ENCODE results near the gene RYR2. TPM values are rescaled to one million over a fixed set of nuclear protein-coding genes. Genes with fewer than 3 reads are reported as not detected.

The RYR2 gene
- total and polyA plus RNA-seq, 2 donors (not counting 1 experiment from before 2014, with no cell fraction given): not detected

- Histone ChIP-seq H3K4me2 (replicated peaks; ENCODE audit: low read depth, low read length, poor library complexity, severe bottlenecking) (no peak overlapping the region), H3K4me3 (ENCODE audit: control extremely low read depth in 1 of 5, extremely low read depth in 1 of 5, insufficient read depth in 1 of 5, low read depth in 2 of 5, low read length in 4 of 5) (no peak overlapping the region), H3K36me3 (replicated peaks in 1 of 2; ENCODE audit: control extremely low read depth in 1 of 2, control insufficient read depth in 1 of 2, extremely low read depth in 1 of 2, insufficient read depth in 2 of 2, low read length in 1 of 2) (no peaks in the 10 kb centered on the region), H2AFZ (ENCODE audit: insufficient read depth, low read depth, low read length, poor library complexity, severe bottlenecking) (no peak overlapping the region), H3K27ac (ENCODE audit: low read length in 2 of 2) (no peak overlapping the region), H4K20me1 (ENCODE audit: control insufficient read depth, insufficient read depth, low read length, poor library complexity, severe bottlenecking) (no peaks in the 10 kb centered on the region), H3K9ac (ENCODE audit: low read length) (no peak overlapping the region), H3K79me2 (ENCODE audit: control insufficient read depth, insufficient read depth, low read length) (no peaks in the 10 kb centered on the region), H3K4me1 (ENCODE audit: control insufficient read depth in 2 of 2, insufficient read depth in 2 of 2, low read length in 2 of 2) (no peaks in the 10 kb centered on the region), H3K27me3 (replicated peaks in 1 of 4; ENCODE audit: control extremely low read depth in 1 of 4, control insufficient read depth in 3 of 4, insufficient read depth in 4 of 4, low read length in 3 of 4) (no peaks in the 10 kb centered on the region), H3K9me3 (ENCODE audit: control extremely low read depth in 1 of 3, control insufficient read depth in 2 of 3, insufficient read depth in 1 of 3, low read length in 2 of 3) (peaks cover 0 to 4% (median 0%) of the 10 kb centered on the region in 3 donors)
- TF ChIP-seq EZH2 (IDR thresholded peaks at IDR 0.05; ENCODE audit: borderline replicate concordance, insufficient read depth, low read depth, low read length, poor library complexity, severe bottlenecking): no peak
- TF ChIP-seq CTCF (IDR thresholded peaks at IDR 0.05): no peak
- DNase-seq (no peak), ATAC-seq (ENCODE audit: low read depth) (no peak)
- Mint-ChIP-seq H3K27me3 (no peaks in the 10 kb centered on the region), H3K4me1 (no peaks in the 10 kb centered on the region), H3K4me3 (no peak overlapping the region), H3K9me3 (ENCODE audit: insufficient read depth) (peaks cover 2% of the 10 kb centered on the region), H3K27ac (no peak overlapping the region)
- ChIA-PET POLR2A (no interaction called here), CTCF (no interaction called here)
- intact Hi-C loops (cut with micrococcal nuclease): no loop called here
- 100% methylated on average over 1 of the region's 3 CpGs for WGBS (ENCODE audit: insufficient coverage)
These were observed 199.1 kb downstream of the RYR2 start for GRCh38 chr1:237241038-237241437.

- H3K27ac Mint-ChIP-seq: no peak overlapping the region
- intact Hi-C loops (cut with micrococcal nuclease): no loop called here
- Histone ChIP-seq H3K36me3 (replicated peaks in 1 of 2; ENCODE audit: control extremely low read depth in 1 of 2, control insufficient read depth in 1 of 2, extremely low read depth in 1 of 2, insufficient read depth in 2 of 2, low read length in 1 of 2) (no peaks in the 10 kb centered on the region), H3K79me2 (ENCODE audit: control insufficient read depth, insufficient read depth, low read length) (no peaks in the 10 kb centered on the region), H2AFZ (ENCODE audit: insufficient read depth, low read depth, low read length, poor library complexity, severe bottlenecking) (no peak overlapping the region), H3K27me3 (replicated peaks in 1 of 4; ENCODE audit: control extremely low read depth in 1 of 4, control insufficient read depth in 3 of 4, insufficient read depth in 4 of 4, low read length in 3 of 4) (no peaks in the 10 kb centered on the region), H3K4me2 (replicated peaks; ENCODE audit: low read depth, low read length, poor library complexity, severe bottlenecking) (no peak overlapping the region), H3K27ac (ENCODE audit: low read length in 2 of 2) (no peak overlapping the region), H3K9ac (ENCODE audit: low read length) (no peak overlapping the region), H3K4me3 (ENCODE audit: control extremely low read depth in 1 of 5, extremely low read depth in 1 of 5, insufficient read depth in 1 of 5, low read depth in 2 of 5, low read length in 4 of 5) (no peak overlapping the region), H4K20me1 (ENCODE audit: control insufficient read depth, insufficient read depth, low read length, poor library complexity, severe bottlenecking) (no peaks in the 10 kb centered on the region), H3K4me1 (ENCODE audit: control insufficient read depth in 2 of 2, insufficient read depth in 2 of 2, low read length in 2 of 2) (no peaks in the 10 kb centered on the region), H3K9me3 (ENCODE audit: control extremely low read depth in 1 of 3, control insufficient read depth in 2 of 3, insufficient read depth in 1 of 3, low read length in 2 of 3) (peaks cover 0 to 4% (median 0%) of the 10 kb centered on the region in 3 donors)
- ATAC-seq (ENCODE audit: low read depth) (no peak), DNase-seq (no peak)
- POLR2A ChIA-PET: no interaction called here
- H3K9me3 Mint-ChIP-seq (ENCODE audit: insufficient read depth): no peaks in the 10 kb centered on the region
- TF ChIP-seq EZH2 (IDR thresholded peaks at IDR 0.05; ENCODE audit: borderline replicate concordance, insufficient read depth, low read depth, low read length, poor library complexity, severe bottlenecking) (no peak), CTCF (IDR thresholded peaks at IDR 0.05) (no peak)
- H3K4me3 Mint-ChIP-seq: no peak overlapping the region
- no CpG with 5 or more reads among the region's 4 CpGs for WGBS (ENCODE audit: insufficient coverage)
- CTCF ChIA-PET: no interaction called here
- no peaks in the 10 kb centered on the region for H3K4me1 Mint-ChIP-seq
- H3K27me3 Mint-ChIP-seq: no peaks in the 10 kb centered on the region
These were observed 202.8 kb downstream of the RYR2 start for GRCh38 chr1:237244778-237245177.
